Neural cell (in vitro differentiated cells): ENCODE measurements around the gene CCL27. TPM values are rescaled to one million over a fixed set of nuclear protein-coding genes. Genes with fewer than 3 reads are reported as not detected.

ENCODE experiments used
- H2AFZ ChIP-seq: fragments of 200-600, 300-800 bp; sonication (generic), shearing (Covaris generic); 2 replicates; pipeline ENCODE4 v1.6.0; 2014; ENCODE audit warnings: low read depth, mild to moderate bottlenecking, antibody characterized with exemption, low read length, moderate library complexity
- H3F3A ChIP-seq: fragments of 200-600 bp; shearing (Covaris generic); 2 replicates; pipeline ENCODE4 v1.6.1; 2016; ENCODE audit warnings: mild to moderate bottlenecking, moderate library complexity, mixed read lengths, antibody characterized with exemption, low read length; ENCODE audit not compliant: insufficient read depth, poor library complexity, severe bottlenecking
- H3K27ac ChIP-seq: fragments of 200-600, 300-800 bp; sonication (generic), shearing (Covaris generic); 2 replicates; pipeline ENCODE4 v1.5.1; 2014; ENCODE audit warnings: mild to moderate bottlenecking, low read length, moderate library complexity
- H3K27me3 ChIP-seq: fragments of 300-800, 200-600 bp; sonication (generic), shearing (Covaris generic); 2 replicates; pipeline ENCODE4 v1.6.0; 2014; ENCODE audit warnings: mild to moderate bottlenecking, low read depth, low read length, moderate library complexity; ENCODE audit not compliant: insufficient read depth
- H3K36me3 ChIP-seq: fragments of 300-800, 200-600 bp; sonication (generic), shearing (Covaris generic); 2 replicates; pipeline ENCODE4 v1.5.1; 2014; ENCODE audit warnings: mild to moderate bottlenecking, antibody characterized with exemption, low read length, moderate library complexity; ENCODE audit not compliant: insufficient read depth
- H3K4me2 ChIP-seq: fragments of 300-800, 200-600 bp; sonication (generic), shearing (Covaris generic); 2 replicates; pipeline ENCODE4 v1.6.0; 2014; ENCODE audit warnings: mild to moderate bottlenecking, low read length
- H3K4me3 ChIP-seq: fragments of 300-800, 200-600 bp; sonication (generic), shearing (Covaris generic); 2 replicates; pipeline ENCODE4 v1.5.1; 2014; ENCODE audit warnings: mild to moderate bottlenecking, low read length, moderate library complexity
- H3K79me2 ChIP-seq: fragments of 200-600 bp; shearing (Covaris generic); replicated peaks from 2 replicates; pipeline ENCODE4 v1.6.0; 2014; ENCODE audit warnings: mild to moderate bottlenecking, low read length, moderate library complexity; ENCODE audit not compliant: insufficient read depth
- H3K9ac ChIP-seq: fragments of 300-800, 200-600 bp; sonication (generic), shearing (Covaris generic); 2 replicates; pipeline ENCODE4 v1.6.1; 2016; ENCODE audit warnings: mild to moderate bottlenecking, low read length, mixed read lengths
- H3K9me2 ChIP-seq: fragments of 200-600 bp; shearing (Covaris generic); 2 replicates; pipeline ENCODE4 v1.6.1; 2016; ENCODE audit warnings: mild to moderate bottlenecking, low read length, mixed read lengths; ENCODE audit not compliant: insufficient read depth
- H3K9me3 ChIP-seq: fragments of 200-600, 300-800 bp; sonication (generic), shearing (Covaris generic); 2 replicates; pipeline ENCODE4 v1.6.1; 2016; ENCODE audit warnings: mild to moderate bottlenecking, mixed run types, low read length, moderate library complexity, mixed read lengths
- H4K20me1 ChIP-seq: fragments of 200-600 bp; shearing (Covaris generic); 2 replicates; pipeline ENCODE4 v1.6.1; 2016; ENCODE audit warnings: mild to moderate bottlenecking, mixed run types; ENCODE audit not compliant: insufficient read depth
- EP300 ChIP-seq: fragments of 450-650 bp; conservative IDR thresholded peaks from 2 replicates; pipeline ENCODE4 v1.6.1; 2014; ENCODE audit warnings: antibody characterized with exemption, mild to moderate bottlenecking, moderate library complexity; ENCODE audit not compliant: poor library complexity, severe bottlenecking
- EZH2 ChIP-seq: fragments of 200-600, 300-800 bp; shearing (Covaris generic), sonication (generic); IDR thresholded peaks from 2 replicates; pipeline ENCODE4 v1.6.1; 2014; ENCODE audit warnings: antibody characterized with exemption, low read length, borderline replicate concordance, mild to moderate bottlenecking; ENCODE audit not compliant: insufficient read depth, poor library complexity, severe bottlenecking
- MXI1 ChIP-seq: fragments of 450-650 bp; conservative IDR thresholded peaks from 2 replicates; pipeline ENCODE4 v1.6.1; 2014; ENCODE audit warnings: antibody characterized with exemption, mild to moderate bottlenecking; ENCODE audit not compliant: poor library complexity, severe bottlenecking
- POLR2AphosphoS5 ChIP-seq: IDR thresholded peaks from 2 replicates; pipeline ENCODE4 v1.6.1; 2012
- RAD21 ChIP-seq: fragments of 450-650 bp; conservative IDR thresholded peaks from 2 replicates; pipeline ENCODE4 v1.6.1; 2014; ENCODE audit warnings: antibody characterized with exemption, mild to moderate bottlenecking, moderate library complexity
- SMC3 ChIP-seq: fragments of 450-650 bp; conservative IDR thresholded peaks from 2 replicates; pipeline ENCODE4 v1.6.1; 2014; ENCODE audit warnings: antibody characterized with exemption, mild to moderate bottlenecking, moderate library complexity; ENCODE audit not compliant: poor library complexity
- TAF1 ChIP-seq: IDR thresholded peaks from 2 replicates; pipeline ENCODE4 v1.6.1; 2012; ENCODE audit warnings: low read depth
- polyA plus RNA-seq: library from polyadenylated mRNA; depleted of rRNA; stranded (reverse); fragments of >200 nt; gene quantifications from 2 replicates; pipeline ENCODE4 v1.2.3, GENCODE V29; 2014
- TF ChIP-seq, protein P1 (sequence below): IDR thresholded peaks from 2 replicates; pipeline ENCODE4 v1.6.1; 2012; ENCODE audit warnings: borderline replicate concordance
- TF ChIP-seq, protein P2 (sequence below): fragments of 450-650 bp; IDR thresholded peaks from 2 replicates; pipeline ENCODE4 v1.5.1; 2014; ENCODE audit warnings: antibody characterized with exemption, mild to moderate bottlenecking, moderate library complexity; ENCODE audit not compliant: poor library complexity, severe bottlenecking

CCL27 gene
- polyA plus RNA-seq, 1 donor from 2014 or later = 0.82 TPM

GRCh38 chr9:34707130-34707529 lies 44.7 kb upstream of the CCL27 start:
- Histone ChIP-seq H3K9ac (no peak overlapping the region), H3K27me3 (no peaks in the 10 kb centered on the region), H3K4me2 (no peak overlapping the region), H2AFZ (no peak overlapping the region), H3K9me3 (no peaks in the 10 kb centered on the region), H3K79me2 (no peaks in the 10 kb centered on the region), H3K9me2 (no peaks in the 10 kb centered on the region), H3F3A (no peaks in the 10 kb centered on the region), H4K20me1 (no peaks in the 10 kb centered on the region), H3K4me3 (no peak overlapping the region), H3K27ac (no peak overlapping the region), H3K36me3 (no peaks in the 10 kb centered on the region)
- TF ChIP-seq, protein P1, sequence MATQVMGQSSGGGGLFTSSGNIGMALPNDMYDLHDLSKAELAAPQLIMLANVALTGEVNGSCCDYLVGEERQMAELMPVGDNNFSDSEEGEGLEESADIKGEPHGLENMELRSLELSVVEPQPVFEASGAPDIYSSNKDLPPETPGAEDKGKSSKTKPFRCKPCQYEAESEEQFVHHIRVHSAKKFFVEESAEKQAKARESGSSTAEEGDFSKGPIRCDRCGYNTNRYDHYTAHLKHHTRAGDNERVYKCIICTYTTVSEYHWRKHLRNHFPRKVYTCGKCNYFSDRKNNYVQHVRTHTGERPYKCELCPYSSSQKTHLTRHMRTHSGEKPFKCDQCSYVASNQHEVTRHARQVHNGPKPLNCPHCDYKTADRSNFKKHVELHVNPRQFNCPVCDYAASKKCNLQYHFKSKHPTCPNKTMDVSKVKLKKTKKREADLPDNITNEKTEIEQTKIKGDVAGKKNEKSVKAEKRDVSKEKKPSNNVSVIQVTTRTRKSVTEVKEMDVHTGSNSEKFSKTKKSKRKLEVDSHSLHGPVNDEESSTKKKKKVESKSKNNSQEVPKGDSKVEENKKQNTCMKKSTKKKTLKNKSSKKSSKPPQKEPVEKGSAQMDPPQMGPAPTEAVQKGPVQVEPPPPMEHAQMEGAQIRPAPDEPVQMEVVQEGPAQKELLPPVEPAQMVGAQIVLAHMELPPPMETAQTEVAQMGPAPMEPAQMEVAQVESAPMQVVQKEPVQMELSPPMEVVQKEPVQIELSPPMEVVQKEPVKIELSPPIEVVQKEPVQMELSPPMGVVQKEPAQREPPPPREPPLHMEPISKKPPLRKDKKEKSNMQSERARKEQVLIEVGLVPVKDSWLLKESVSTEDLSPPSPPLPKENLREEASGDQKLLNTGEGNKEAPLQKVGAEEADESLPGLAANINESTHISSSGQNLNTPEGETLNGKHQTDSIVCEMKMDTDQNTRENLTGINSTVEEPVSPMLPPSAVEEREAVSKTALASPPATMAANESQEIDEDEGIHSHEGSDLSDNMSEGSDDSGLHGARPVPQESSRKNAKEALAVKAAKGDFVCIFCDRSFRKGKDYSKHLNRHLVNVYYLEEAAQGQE = no peak
- TF ChIP-seq MXI1 = no peak
- TF ChIP-seq EZH2 = no peak
- no peak for TF ChIP-seq POLR2AphosphoS5
- no peak for TF ChIP-seq EP300
- TF ChIP-seq SMC3 = no peak
- TF ChIP-seq TAF1 = no peak
- no peak for TF ChIP-seq RAD21
- TF ChIP-seq, protein P2, sequence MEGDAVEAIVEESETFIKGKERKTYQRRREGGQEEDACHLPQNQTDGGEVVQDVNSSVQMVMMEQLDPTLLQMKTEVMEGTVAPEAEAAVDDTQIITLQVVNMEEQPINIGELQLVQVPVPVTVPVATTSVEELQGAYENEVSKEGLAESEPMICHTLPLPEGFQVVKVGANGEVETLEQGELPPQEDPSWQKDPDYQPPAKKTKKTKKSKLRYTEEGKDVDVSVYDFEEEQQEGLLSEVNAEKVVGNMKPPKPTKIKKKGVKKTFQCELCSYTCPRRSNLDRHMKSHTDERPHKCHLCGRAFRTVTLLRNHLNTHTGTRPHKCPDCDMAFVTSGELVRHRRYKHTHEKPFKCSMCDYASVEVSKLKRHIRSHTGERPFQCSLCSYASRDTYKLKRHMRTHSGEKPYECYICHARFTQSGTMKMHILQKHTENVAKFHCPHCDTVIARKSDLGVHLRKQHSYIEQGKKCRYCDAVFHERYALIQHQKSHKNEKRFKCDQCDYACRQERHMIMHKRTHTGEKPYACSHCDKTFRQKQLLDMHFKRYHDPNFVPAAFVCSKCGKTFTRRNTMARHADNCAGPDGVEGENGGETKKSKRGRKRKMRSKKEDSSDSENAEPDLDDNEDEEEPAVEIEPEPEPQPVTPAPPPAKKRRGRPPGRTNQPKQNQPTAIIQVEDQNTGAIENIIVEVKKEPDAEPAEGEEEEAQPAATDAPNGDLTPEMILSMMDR = no peak

GRCh38 chr9:34701769-34702736 lies 39.6 kb upstream of the CCL27 start:
- no peaks in the 10 kb centered on the region for H3K9me2 ChIP-seq
- TF ChIP-seq POLR2AphosphoS5 (no peak), TAF1 (no peak), EZH2 (no peak), MXI1 (no peak), RAD21 (peak; percentile 63), EP300 (no peak), SMC3 (peak; percentile 58)
- TF ChIP-seq, protein P1 = no peak
- TF ChIP-seq, protein P2 = peak; percentile 81
- peaks cover 25% of the 10 kb centered on the region for H3K27me3 ChIP-seq
- peak overlapping the region; percentile 62 for H3K4me3 ChIP-seq
- H3K4me2 ChIP-seq = no peak overlapping the region
- peak overlapping the region; percentile 39 for H3K9ac ChIP-seq
- no peak overlapping the region for H2AFZ ChIP-seq
- no peaks in the 10 kb centered on the region for H3F3A ChIP-seq
- H3K9me3 ChIP-seq = no peaks in the 10 kb centered on the region
- no peaks in the 10 kb centered on the region for H3K36me3 ChIP-seq
- no peak overlapping the region for H3K27ac ChIP-seq
- no peaks in the 10 kb centered on the region for H4K20me1 ChIP-seq
- H3K79me2 ChIP-seq = no peaks in the 10 kb centered on the region
